ENCODE measurements around the gene GTF3C4. TPM values are rescaled to one million over a fixed set of nuclear protein-coding genes. Genes with fewer than 3 reads are reported as not detected.

Gene GTF3C4
- total RNA-seq, 1 donor from 2014 or later: 10.6 TPM

DNA sequence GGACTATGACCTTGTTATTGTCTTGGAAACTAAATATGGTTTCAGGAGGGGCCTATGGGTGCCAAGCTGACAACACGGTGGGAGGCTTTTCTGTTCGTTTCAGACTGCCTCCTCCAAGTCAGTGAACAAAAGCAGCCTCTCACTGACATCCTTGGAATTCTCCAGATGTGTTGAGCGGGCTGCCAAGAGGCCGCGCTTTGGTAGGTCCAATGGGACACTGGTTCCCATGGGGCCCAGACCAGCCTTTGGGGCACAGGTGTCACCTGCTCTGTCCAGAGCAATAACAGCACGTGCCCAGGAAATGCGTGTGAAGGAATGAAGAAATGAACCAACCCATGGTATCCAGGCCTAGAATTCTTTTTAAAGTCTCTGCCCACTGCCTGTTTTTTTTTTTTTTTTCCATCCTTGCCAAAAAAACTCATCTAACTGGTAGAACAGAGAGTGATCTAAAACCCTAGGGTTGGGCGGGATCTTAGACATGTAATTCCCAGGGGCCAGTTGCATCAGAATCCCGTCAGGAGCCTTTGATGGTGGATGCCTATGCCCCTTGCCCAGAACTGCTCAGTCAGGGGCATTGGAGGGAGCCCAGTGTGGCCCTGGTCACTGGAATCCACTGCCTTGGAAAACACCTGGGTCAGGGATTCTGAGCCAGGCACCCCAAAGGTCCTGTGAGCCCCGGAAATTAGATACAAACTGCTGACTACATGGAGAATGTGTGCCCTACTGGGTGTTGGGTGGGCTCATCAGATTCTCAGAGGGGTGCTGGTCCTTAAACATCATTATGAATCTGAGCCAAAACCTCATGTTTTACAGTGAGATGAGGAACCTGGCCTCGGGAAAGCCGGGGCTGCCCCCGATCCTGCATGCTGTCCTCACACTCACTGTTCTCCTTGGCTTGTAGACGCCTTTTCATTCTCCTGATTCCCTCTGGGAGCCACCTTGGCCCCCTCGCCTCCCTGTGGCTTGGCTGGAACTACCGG lies 60.1 kb downstream of the GTF3C4 start:
- DNase-seq (ENCODE audit: low spot score): no peak

- DNase-seq (ENCODE audit: low spot score): no peak
Observed at GRCh38 chr9:132731230-132731629, 61.0 kb downstream of the GTF3C4 start.

DNA sequence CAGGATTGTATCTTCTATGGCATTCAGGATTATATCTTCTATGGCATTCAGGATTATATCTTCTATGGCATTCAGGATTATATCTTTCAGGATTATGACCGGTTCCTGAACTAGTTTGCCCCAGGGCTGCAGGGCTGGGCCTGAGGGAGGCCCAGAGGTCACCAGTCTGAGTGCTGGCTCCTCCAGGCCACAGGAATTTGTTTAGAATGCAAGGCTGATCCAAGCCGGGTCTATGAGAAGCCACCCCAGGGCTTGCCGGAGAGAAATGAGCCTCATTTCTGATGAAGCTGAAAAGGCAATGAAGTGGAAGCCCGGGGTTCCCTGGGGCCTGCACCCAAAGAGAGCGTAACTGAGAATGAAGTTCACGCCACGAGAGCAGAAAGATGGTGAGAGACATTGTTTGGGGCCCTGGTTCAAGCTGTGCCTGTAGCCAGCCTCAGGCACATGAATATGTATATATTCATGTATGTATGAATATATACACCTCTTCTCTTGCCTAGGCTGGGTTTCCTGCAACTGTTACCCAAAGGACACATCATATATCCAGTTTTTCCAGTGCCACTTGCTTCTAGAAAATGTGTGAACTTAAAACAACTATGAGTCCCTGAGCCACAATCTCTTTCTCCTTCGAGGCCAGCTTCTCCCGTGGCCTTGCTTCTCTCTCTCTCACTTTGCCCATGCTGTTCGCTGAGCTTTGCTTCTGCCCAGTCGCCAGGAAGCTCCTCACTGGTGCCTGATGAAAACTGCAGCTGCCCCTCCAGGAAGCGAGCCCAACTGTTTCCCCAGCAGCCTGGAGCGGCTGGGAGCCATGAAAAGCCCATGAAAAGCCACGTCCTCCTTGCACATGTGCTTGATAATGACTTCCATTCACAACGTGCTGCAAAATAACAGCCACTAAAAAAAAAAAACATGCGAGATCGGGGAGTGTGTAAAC lies 62.3 kb downstream of the GTF3C4 start:
- no peak for DNase-seq (ENCODE audit: low spot score)

DNA sequence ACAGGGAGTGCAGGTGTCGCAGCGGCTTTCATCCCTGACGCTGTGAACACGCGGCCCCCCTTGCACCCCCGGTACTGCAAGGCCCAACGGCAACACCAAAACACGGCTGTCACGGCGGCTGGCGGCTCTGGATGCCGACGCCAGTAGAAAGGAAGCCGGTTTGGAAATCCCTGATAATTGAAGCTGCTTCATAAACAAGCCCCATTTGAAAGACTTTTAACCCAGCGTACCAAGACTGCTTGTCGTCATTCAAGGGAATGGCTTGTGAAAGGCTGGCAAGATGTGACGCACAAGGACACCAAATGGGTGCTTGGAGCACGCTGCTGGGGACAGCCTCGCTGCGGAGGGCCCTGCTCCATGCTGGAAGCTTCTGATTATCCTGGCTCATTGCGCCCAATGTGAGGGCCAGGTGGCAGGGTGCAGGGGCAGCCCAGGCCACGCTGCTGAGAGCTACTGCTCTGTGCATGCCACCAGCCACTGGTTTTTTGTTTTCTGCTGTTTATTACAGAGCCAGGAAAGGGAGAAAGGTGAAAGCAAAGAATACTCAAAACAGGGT lies 63.1 kb downstream of the GTF3C4 start:
- no peak for DNase-seq (ENCODE audit: low spot score)

GRCh38 chr9:132739710-132740310 lies 69.5 kb downstream of the GTF3C4 start:
- no peak for DNase-seq (ENCODE audit: low spot score)

DNA sequence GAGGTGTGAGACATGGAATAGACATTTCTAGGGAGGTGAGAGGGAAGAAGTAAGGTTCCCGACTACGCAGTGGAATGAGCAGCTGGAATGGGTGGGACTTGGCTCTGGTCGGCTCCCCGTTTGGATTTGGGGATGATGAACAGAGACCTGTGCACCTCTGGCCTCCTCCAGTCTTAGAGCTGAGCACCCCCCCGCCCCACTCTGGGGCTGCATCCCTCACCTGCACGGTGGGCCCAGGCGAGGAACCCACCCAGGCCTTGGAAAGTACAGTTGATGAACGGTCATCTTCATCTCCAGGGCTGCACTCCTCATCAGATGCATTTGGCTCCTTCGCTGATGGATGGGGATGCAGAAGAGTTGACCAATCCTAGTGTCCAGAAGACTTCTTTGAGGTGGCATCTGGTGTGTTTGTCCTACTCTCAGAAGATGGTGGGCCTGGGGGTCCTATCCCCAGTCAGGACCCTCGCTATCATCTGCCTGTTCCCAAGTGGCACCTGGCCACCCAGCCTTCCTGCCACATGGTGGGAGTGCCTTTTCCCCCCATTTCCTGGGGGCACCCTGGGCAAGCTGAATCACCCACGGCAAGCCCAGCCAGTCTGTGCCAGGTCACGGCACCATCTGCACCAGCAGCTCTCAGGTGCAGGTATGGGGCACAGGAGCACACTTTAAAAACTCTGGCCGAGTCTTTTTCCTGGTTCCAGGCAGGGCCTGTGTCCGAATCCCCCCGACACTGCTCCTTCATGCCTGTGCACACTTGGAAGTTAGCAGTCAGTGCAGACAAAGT lies 70.5 kb downstream of the GTF3C4 start:
- no peak for DNase-seq (ENCODE audit: low spot score)

GRCh38 chr9:132742821-132743311 lies 72.6 kb downstream of the GTF3C4 start:
- no peak for DNase-seq (ENCODE audit: low spot score)

DNA sequence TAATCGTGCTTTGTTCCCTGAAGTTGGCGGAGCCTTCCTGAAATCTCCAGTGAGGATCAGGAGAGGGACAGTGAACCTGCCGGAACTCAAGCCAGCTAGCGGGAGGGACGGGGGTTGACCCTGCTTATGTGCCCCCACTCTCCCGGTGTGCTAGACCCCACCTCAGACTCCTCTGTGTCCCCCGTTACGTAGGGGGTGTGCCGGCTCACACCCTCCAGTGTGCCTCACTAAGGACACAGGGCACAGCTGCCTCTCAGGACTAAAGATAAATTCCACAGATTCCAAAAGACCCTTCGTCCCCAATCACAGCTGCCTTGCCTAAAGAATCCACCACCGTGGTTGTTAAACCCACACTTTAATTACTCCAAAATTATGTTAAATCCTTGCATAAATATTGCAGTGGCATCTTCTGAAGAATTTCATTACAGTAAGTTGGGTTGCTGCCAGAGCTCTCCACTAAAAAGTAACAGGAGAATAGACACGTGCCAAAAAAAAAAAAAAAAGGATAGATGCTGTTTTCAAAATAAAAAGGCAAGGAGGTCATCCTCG lies 73.7 kb downstream of the GTF3C4 start:
- no peak for DNase-seq (ENCODE audit: low spot score)

Other genes starting within 250 kb of the GTF3C4 start
- gene BARHL1, start 87.9 kb upstream of the GTF3C4 start, total RNA-seq (ENCODE audit: insufficient read depth, low replicate concordance): not detected
- gene DDX31, start 481 bp upstream of the GTF3C4 start, total RNA-seq (ENCODE audit: insufficient read depth, low replicate concordance): 15.4 TPM
- 0.48 TPM for gene AK8, start 207.8 kb downstream of the GTF3C4 start, total RNA-seq (ENCODE audit: insufficient read depth, low replicate concordance)
- gene SPACA9, start 208.4 kb downstream of the GTF3C4 start, total RNA-seq (ENCODE audit: insufficient read depth, low replicate concordance): 3.1 TPM